SK-N-SH (cell line): Measurements from ENCODE around the gene NCAM2. TPM values are rescaled to one million over a fixed set of nuclear protein-coding genes. Genes with fewer than 3 reads are reported as not detected.

Experiments used
- CTCF ChIA-PET: fragments of 300-600, 350-600 bp; formaldehyde crosslinking; extraction: SDS; loops from one replicate; lab custom pipeline; 2021; lab: Yijun Ruan, JAX
- POLR2A ChIA-PET: fragments of 350-600 bp; sonication (Branson Sonifier 250); formaldehyde crosslinking; extraction: SDS; loops from one replicate; lab custom pipeline; 2020; ENCODE audit warnings: antibody characterized with exemption, inconsistent platforms; lab: Yijun Ruan, JAX
- DNase-seq: peaks from one replicate; pipeline ENCODE4 v3.0.0; 2012
- H2AFZ ChIP-seq: fragments of 200-600 bp; sonication (generic); 2 replicates; pipeline ENCODE4 v1.8.1; 2016; ENCODE audit warnings: antibody characterized with exemption, mild to moderate bottlenecking, low read depth
- H3F3A ChIP-seq: fragments of 200-600 bp; sonication (generic); replicated peaks from 2 replicates; pipeline ENCODE3; 2016; ENCODE audit warnings: antibody characterized with exemption, mild to moderate bottlenecking; ENCODE audit not compliant: insufficient read depth
- H3K27ac ChIP-seq, 2 experiments: fragments of 200-500 bp in 1 of 2; fragments of 200-600 bp in 1 of 2; sonication (Bioruptor generic) in 1 of 2; sonication (generic), shearing (Covaris generic) in 1 of 2; 2 replicates each; pipeline versions ENCODE4 v1.5.1 to v1.6.1; 2014 to 2016; ENCODE audit warnings: low read depth in 2 of 2, inconsistent platforms in 1 of 2, low read length in 1 of 2, mild to moderate bottlenecking in 1 of 2, mixed read lengths in 1 of 2
- H3K27me3 ChIP-seq: fragments of 200-600 bp; sonication (generic), shearing (Covaris generic); 2 replicates; pipeline ENCODE4 v1.6.1; 2016; ENCODE audit warnings: mixed run types; ENCODE audit not compliant: insufficient read depth
- H3K36me3 ChIP-seq, 2 experiments: fragments of 200-500 bp in 1 of 2; fragments of 200-600 bp in 1 of 2; sonication (Bioruptor generic) in 1 of 2; sonication (generic) in 1 of 2; replicated peaks in 1 of 2; 2 replicates each; pipeline versions ENCODE3 to v1.5.1; 2014 to 2016; ENCODE audit warnings: low read length in 1 of 2, mild to moderate bottlenecking in 1 of 2; ENCODE audit not compliant: insufficient read depth in 2 of 2, control insufficient read depth in 1 of 2
- H3K4me1 ChIP-seq, 2 experiments: fragments of 200-500 bp in 1 of 2; fragments of 200-600 bp in 1 of 2; sonication (Bioruptor generic) in 1 of 2; sonication (generic), shearing (Covaris generic) in 1 of 2; 2 replicates each; pipeline versions ENCODE4 v1.5.1 to v1.6.1; 2014 to 2016; ENCODE audit warnings: low read depth in 1 of 2, low read length in 1 of 2, mixed run types in 1 of 2; ENCODE audit not compliant: insufficient read depth in 2 of 2, control insufficient read depth in 1 of 2
- H3K4me2 ChIP-seq: fragments of 200-600 bp; sonication (generic), shearing (Covaris generic); 2 replicates; pipeline ENCODE4 v1.6.1; 2017; ENCODE audit warnings: mixed run types
- H3K4me3 ChIP-seq, 2 experiments: fragments of 200-500 bp in 1 of 2; fragments of 200-600 bp in 1 of 2; sonication (Bioruptor generic) in 1 of 2; sonication (generic), shearing (Covaris generic) in 1 of 2; 2 replicates each; pipeline versions ENCODE4 v1.5.1 to v1.8.1; 2014 to 2016; ENCODE audit warnings: low read depth in 2 of 2, inconsistent platforms in 1 of 2, low read length in 1 of 2, mild to moderate bottlenecking in 1 of 2, mixed read lengths in 1 of 2, moderate library complexity in 1 of 2
- H3K79me2 ChIP-seq: fragments of 200-600 bp; sonication (generic); 2 replicates; pipeline ENCODE4 v1.8.1; 2017; ENCODE audit warnings: mild to moderate bottlenecking; ENCODE audit not compliant: insufficient read depth
- H3K9ac ChIP-seq: fragments of 200-600 bp; sonication (generic); 2 replicates; pipeline ENCODE4 v1.6.1; 2017; ENCODE audit warnings: mixed run types
- H3K9me2 ChIP-seq: fragments of 200-600 bp; sonication (generic); 2 replicates; pipeline ENCODE4 v1.6.1; 2017; ENCODE audit warnings: mixed run types
- H3K9me3 ChIP-seq: fragments of 200-600 bp; sonication (generic); 2 replicates; pipeline ENCODE4 v1.6.1; 2017; ENCODE audit warnings: mixed run types, mild to moderate bottlenecking, moderate library complexity
- H4K20me1 ChIP-seq: fragments of 200-600 bp; sonication (generic); 2 replicates; pipeline ENCODE4 v1.6.1; 2017; ENCODE audit warnings: mild to moderate bottlenecking, mixed run types; ENCODE audit not compliant: insufficient read depth
- CHD2 ChIP-seq: fragments of 150-350 bp; IDR thresholded peaks from 2 replicates; pipeline ENCODE4 v1.6.1; 2018; ENCODE audit warnings: low read length; ENCODE audit not compliant: partially characterized antibody
- ELF1 ChIP-seq: IDR thresholded peaks from 2 replicates; pipeline ENCODE4 v1.4.0; 2012
- EP300 ChIP-seq, 2 experiments: IDR thresholded peaks; 2 replicates each; pipeline versions ENCODE4 v1.4.0 to v1.6.1; 2012; ENCODE audit warnings: borderline replicate concordance in 1 of 2, low read depth in 1 of 2, low read length in 1 of 2
- FOXJ3 ChIP-seq: sonication (generic); formaldehyde crosslinking; IDR thresholded peaks from 2 replicates; pipeline ENCODE4 v1.5.1; 2020; ENCODE audit warnings: mild to moderate bottlenecking, missing genetic modification reagents
- FOXM1 ChIP-seq: IDR thresholded peaks from 2 replicates; pipeline ENCODE4 v1.4.0; 2012; ENCODE audit warnings: low read depth, mild to moderate bottlenecking
- GABPA ChIP-seq: IDR thresholded peaks from 2 replicates; pipeline ENCODE4 v1.4.0; 2012; ENCODE audit warnings: low read depth, mild to moderate bottlenecking
- GATA2 ChIP-seq: sonication (generic); formaldehyde crosslinking; IDR thresholded peaks from 2 replicates; pipeline ENCODE4 v1.5.0; 2020; ENCODE audit warnings: mild to moderate bottlenecking, missing genetic modification reagents
- IRF3 ChIP-seq: fragments of 150-350 bp; IDR thresholded peaks from 2 replicates; pipeline ENCODE4 v1.6.1; 2016; ENCODE audit warnings: mild to moderate bottlenecking, low read depth, low read length
- JUND ChIP-seq: IDR thresholded peaks from 2 replicates; pipeline ENCODE4 v1.4.0; 2012
- MEF2A ChIP-seq: IDR thresholded peaks from 2 replicates; pipeline ENCODE4 v1.4.0; 2012; ENCODE audit warnings: low read depth, borderline replicate concordance
- NFIC ChIP-seq: IDR thresholded peaks from 2 replicates; pipeline ENCODE4 v1.4.0; 2012; ENCODE audit warnings: borderline replicate concordance
- NRF1 ChIP-seq: IDR thresholded peaks from 2 replicates; pipeline ENCODE4 v1.6.1; 2012; ENCODE audit warnings: low read depth, mild to moderate bottlenecking, low read length
- RAD21 ChIP-seq: IDR thresholded peaks from 2 replicates; pipeline ENCODE4 v1.6.1; 2012; ENCODE audit warnings: mild to moderate bottlenecking, low read length
- RFX5 ChIP-seq: IDR thresholded peaks from 2 replicates; pipeline ENCODE4 v1.6.1; 2012; ENCODE audit warnings: mild to moderate bottlenecking, improper control_type of control experiment, low read length
- RXRA ChIP-seq: IDR thresholded peaks from 2 replicates; pipeline ENCODE4 v1.4.0; 2012; ENCODE audit warnings: low read depth, mild to moderate bottlenecking, borderline replicate concordance
- SIN3A ChIP-seq: IDR thresholded peaks from 2 replicates; pipeline ENCODE4 v1.6.1; 2012; ENCODE audit warnings: low read depth, mild to moderate bottlenecking, low read length, moderate library complexity, borderline replicate concordance
- SMC3 ChIP-seq: IDR thresholded peaks from 2 replicates; pipeline ENCODE4 v1.6.1; 2012; ENCODE audit warnings: low read depth, low read length, improper control_type of control experiment
- TAF1 ChIP-seq: IDR thresholded peaks from 2 replicates; pipeline ENCODE4 v1.6.1; 2012; ENCODE audit warnings: low read depth, mild to moderate bottlenecking, low read length, moderate library complexity, borderline replicate concordance
- TCF12 ChIP-seq: IDR thresholded peaks from 2 replicates; pipeline ENCODE4 v1.4.0; 2012
- TEAD4 ChIP-seq: IDR thresholded peaks from 2 replicates; pipeline ENCODE4 v1.4.0; 2012; ENCODE audit warnings: mild to moderate bottlenecking, borderline replicate concordance; ENCODE audit not compliant: insufficient read depth
- YY1 ChIP-seq: IDR thresholded peaks from 2 replicates; pipeline ENCODE4 v1.4.0; 2012; ENCODE audit warnings: low read depth, mild to moderate bottlenecking
- whole genome bisulfite sequencing: methylation state at CpG from one replicate; pipeline ENCODE4 v1.1.6; 2017; ENCODE audit warnings: low lambda C conversion rate; 5-methylcytosine and 5-hydroxymethylcytosine counted together
- polyA plus RNA-seq, 3 experiments: library from polyadenylated mRNA; depleted of rRNA; stranded (reverse); fragments of >200 nt; gene quantifications; 2 replicates each; pipeline ENCODE4 v1.2.3, GENCODE V29; 2012
- TF ChIP-seq, protein P1 (sequence below): fragments of 200-600 bp; sonication (generic); IDR thresholded peaks from 2 replicates; pipeline ENCODE4 v1.6.1; 2017; ENCODE audit warnings: antibody characterized with exemption, mild to moderate bottlenecking, moderate library complexity
- TF ChIP-seq, protein P2 (sequence below): IDR thresholded peaks from 2 replicates; pipeline ENCODE4 v1.6.1; 2012; ENCODE audit warnings: mild to moderate bottlenecking, low read depth, low read length, moderate library complexity
- TF ChIP-seq, protein P3 (sequence below): IDR thresholded peaks from 2 replicates; pipeline ENCODE4 v1.4.0; 2012; ENCODE audit warnings: low read depth, borderline replicate concordance
- TF ChIP-seq, protein P4 (sequence below): IDR thresholded peaks from 2 replicates; pipeline ENCODE4 v1.4.0; 2012; ENCODE audit warnings: low read depth, borderline replicate concordance

The NCAM2 gene
- polyA plus RNA-seq, 1 of the 3 experiments (the other 2 are of a cell fraction), result 2.1 TPM

- Histone ChIP-seq H3K4me2 (no peak overlapping the region), H4K20me1 (no peaks in the 10 kb centered on the region), H3K79me2 (no peaks in the 10 kb centered on the region), H3K36me3 (no peaks in the 10 kb centered on the region), H3K4me3 (no peak overlapping the region), H3K27ac (no peak overlapping the region), H3K27me3 (no peaks in the 10 kb centered on the region), H3K9ac (no peak overlapping the region), H3K9me3 (no peaks in the 10 kb centered on the region), H2AFZ (peak overlapping the region; percentile 24; the same call in 1 of the 2 replicates), H3F3A (no peaks in the 10 kb centered on the region)
- ChIA-PET POLR2A (no interaction called here), CTCF (interaction anchor here (0.6 to 2.3 kb wide), 12 partner anchors 8 to 547 kb away, joined by 3 to 17 read pairs (median 3); no protein-coding TSS in a partner anchor)
- 14% methylated on average over 1 of the region's 1 CpG for WGBS
- DNase-seq, result no peak
- no peak for TF ChIP-seq NFIC
- no peak for TF ChIP-seq TCF12
- TF ChIP-seq IRF3, result no peak
- TF ChIP-seq, protein P1, sequence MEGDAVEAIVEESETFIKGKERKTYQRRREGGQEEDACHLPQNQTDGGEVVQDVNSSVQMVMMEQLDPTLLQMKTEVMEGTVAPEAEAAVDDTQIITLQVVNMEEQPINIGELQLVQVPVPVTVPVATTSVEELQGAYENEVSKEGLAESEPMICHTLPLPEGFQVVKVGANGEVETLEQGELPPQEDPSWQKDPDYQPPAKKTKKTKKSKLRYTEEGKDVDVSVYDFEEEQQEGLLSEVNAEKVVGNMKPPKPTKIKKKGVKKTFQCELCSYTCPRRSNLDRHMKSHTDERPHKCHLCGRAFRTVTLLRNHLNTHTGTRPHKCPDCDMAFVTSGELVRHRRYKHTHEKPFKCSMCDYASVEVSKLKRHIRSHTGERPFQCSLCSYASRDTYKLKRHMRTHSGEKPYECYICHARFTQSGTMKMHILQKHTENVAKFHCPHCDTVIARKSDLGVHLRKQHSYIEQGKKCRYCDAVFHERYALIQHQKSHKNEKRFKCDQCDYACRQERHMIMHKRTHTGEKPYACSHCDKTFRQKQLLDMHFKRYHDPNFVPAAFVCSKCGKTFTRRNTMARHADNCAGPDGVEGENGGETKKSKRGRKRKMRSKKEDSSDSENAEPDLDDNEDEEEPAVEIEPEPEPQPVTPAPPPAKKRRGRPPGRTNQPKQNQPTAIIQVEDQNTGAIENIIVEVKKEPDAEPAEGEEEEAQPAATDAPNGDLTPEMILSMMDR, result peak; percentile 53
- no peak for TF ChIP-seq ELF1
- TF ChIP-seq GATA2 (CRISPR knock-in tag), result no peak
- TF ChIP-seq, protein P2, sequence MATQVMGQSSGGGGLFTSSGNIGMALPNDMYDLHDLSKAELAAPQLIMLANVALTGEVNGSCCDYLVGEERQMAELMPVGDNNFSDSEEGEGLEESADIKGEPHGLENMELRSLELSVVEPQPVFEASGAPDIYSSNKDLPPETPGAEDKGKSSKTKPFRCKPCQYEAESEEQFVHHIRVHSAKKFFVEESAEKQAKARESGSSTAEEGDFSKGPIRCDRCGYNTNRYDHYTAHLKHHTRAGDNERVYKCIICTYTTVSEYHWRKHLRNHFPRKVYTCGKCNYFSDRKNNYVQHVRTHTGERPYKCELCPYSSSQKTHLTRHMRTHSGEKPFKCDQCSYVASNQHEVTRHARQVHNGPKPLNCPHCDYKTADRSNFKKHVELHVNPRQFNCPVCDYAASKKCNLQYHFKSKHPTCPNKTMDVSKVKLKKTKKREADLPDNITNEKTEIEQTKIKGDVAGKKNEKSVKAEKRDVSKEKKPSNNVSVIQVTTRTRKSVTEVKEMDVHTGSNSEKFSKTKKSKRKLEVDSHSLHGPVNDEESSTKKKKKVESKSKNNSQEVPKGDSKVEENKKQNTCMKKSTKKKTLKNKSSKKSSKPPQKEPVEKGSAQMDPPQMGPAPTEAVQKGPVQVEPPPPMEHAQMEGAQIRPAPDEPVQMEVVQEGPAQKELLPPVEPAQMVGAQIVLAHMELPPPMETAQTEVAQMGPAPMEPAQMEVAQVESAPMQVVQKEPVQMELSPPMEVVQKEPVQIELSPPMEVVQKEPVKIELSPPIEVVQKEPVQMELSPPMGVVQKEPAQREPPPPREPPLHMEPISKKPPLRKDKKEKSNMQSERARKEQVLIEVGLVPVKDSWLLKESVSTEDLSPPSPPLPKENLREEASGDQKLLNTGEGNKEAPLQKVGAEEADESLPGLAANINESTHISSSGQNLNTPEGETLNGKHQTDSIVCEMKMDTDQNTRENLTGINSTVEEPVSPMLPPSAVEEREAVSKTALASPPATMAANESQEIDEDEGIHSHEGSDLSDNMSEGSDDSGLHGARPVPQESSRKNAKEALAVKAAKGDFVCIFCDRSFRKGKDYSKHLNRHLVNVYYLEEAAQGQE, result no peak
- no peak for TF ChIP-seq SIN3A
- TF ChIP-seq CHD2, result no peak
- TF ChIP-seq RAD21, result peak; percentile 69
- no peak for TF ChIP-seq MEF2A
- no peak for TF ChIP-seq FOXM1
- no peak for TF ChIP-seq NRF1
- TF ChIP-seq TAF1, result no peak
- TF ChIP-seq FOXJ3 (CRISPR knock-in tag), result no peak
- TF ChIP-seq, protein P3, sequence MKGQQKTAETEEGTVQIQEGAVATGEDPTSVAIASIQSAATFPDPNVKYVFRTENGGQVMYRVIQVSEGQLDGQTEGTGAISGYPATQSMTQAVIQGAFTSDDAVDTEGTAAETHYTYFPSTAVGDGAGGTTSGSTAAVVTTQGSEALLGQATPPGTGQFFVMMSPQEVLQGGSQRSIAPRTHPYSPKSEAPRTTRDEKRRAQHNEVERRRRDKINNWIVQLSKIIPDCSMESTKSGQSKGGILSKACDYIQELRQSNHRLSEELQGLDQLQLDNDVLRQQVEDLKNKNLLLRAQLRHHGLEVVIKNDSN, result no peak
- TF ChIP-seq, protein P4, sequence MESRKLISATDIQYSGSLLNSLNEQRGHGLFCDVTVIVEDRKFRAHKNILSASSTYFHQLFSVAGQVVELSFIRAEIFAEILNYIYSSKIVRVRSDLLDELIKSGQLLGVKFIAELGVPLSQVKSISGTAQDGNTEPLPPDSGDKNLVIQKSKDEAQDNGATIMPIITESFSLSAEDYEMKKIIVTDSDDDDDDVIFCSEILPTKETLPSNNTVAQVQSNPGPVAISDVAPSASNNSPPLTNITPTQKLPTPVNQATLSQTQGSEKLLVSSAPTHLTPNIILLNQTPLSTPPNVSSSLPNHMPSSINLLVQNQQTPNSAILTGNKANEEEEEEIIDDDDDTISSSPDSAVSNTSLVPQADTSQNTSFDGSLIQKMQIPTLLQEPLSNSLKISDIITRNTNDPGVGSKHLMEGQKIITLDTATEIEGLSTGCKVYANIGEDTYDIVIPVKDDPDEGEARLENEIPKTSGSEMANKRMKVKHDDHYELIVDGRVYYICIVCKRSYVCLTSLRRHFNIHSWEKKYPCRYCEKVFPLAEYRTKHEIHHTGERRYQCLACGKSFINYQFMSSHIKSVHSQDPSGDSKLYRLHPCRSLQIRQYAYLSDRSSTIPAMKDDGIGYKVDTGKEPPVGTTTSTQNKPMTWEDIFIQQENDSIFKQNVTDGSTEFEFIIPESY, result no peak
- no peak for TF ChIP-seq JUND
- no peak for TF ChIP-seq RXRA
- TF ChIP-seq TEAD4, result no peak
- no peak for TF ChIP-seq EP300 (IDR thresholded peaks at IDR 0.05; ENCODE audit: borderline replicate concordance in 1 of 2, low read depth in 1 of 2, low read length in 1 of 2)
- TF ChIP-seq SMC3, result peak; percentile 42
- no peak for TF ChIP-seq RFX5
- TF ChIP-seq GABPA, result no peak
- no peak for TF ChIP-seq YY1
- TF ChIP-seq, all 33 proteins: peak for 3
- Histone ChIP-seq H3K9me2 (no peaks in the 10 kb centered on the region), H3K4me1 (no peaks in the 10 kb centered on the region; a peak in 1 of 4 replicates)
Observed at GRCh38 chr21:21373969-21374368, 375.8 kb downstream of the NCAM2 start.
